Large intestine (tissue), 3 donors: Measurements from ENCODE around the gene MEIS1. TPM values are rescaled to one million over a fixed set of nuclear protein-coding genes. Genes with fewer than 3 reads are reported as not detected.

ENCODE experiments used
- DNase-seq, 2 donors: peaks; one replicate each; pipeline versions ENCODE4 v3.0.0 to v3.0.0-alpha.2; 2013
- H3K27ac ChIP-seq: one replicate; pipeline ENCODE4 v1.5.1; 2013; ENCODE audit warnings: low read length
- H3K27me3 ChIP-seq: 2 replicates; pipeline ENCODE4 v1.6.1; 2013; ENCODE audit warnings: low read length; ENCODE audit not compliant: control insufficient read depth, insufficient read depth
- H3K36me3 ChIP-seq: 2 replicates; pipeline ENCODE4 v1.6.1; 2013; ENCODE audit warnings: low read length; ENCODE audit not compliant: control insufficient read depth, insufficient read depth
- H3K4me1 ChIP-seq: one replicate; pipeline ENCODE4 v1.6.1; 2013; ENCODE audit warnings: low read length; ENCODE audit not compliant: control insufficient read depth, insufficient read depth
- H3K4me3 ChIP-seq: one replicate; pipeline ENCODE4 v1.5.1; 2013; ENCODE audit warnings: low read length
- H3K9me3 ChIP-seq: one replicate; pipeline ENCODE4 v1.6.1; 2013; ENCODE audit warnings: mild to moderate bottlenecking, low read depth, low read length, moderate library complexity; ENCODE audit not compliant: control insufficient read depth
- WGBS: methylation state at CpG from one replicate; pipeline ENCODE4 v1.1.5; 2013; ENCODE audit warnings: low lambda C conversion rate; ENCODE audit not compliant: insufficient coverage; 5-methylcytosine and 5-hydroxymethylcytosine counted together
- polyA plus RNA-seq: library from polyadenylated mRNA; unstranded; fragments of 120-200 nt; gene quantifications from one replicate; pipeline ENCODE4 v1.2.1, GENCODE V29; 2013

MEIS1 gene
- polyA plus RNA-seq, 1 donor: 34.3 TPM

DNA sequence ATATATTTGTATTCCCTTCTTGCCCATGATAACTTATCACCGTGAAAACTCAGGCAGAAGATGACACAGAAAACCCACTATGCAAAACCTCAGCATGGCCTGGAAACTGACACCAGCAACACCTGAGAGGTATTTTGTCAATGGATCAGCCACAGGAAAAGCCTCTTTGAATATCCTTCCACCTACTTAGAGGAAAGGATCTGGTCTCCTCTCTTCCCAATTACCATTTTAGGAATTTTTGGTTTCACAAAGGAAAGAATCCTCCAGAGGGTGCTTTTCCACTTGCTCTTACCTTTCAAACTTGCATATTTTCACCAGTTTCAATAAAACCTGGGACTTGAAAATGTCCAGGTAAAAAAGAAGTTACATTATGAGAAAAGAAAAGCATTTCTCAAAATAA lies 20.0 kb upstream of the MEIS1 start:
- Histone ChIP-seq H3K27me3 (peaks cover 4% of the 10 kb centered on the region), H3K4me3 (no peak overlapping the region), H3K36me3 (no peaks in the 10 kb centered on the region), H3K9me3 (no peaks in the 10 kb centered on the region), H3K4me1 (no peaks in the 10 kb centered on the region), H3K27ac (no peak overlapping the region)
- no CpG with 5 or more reads among the region's 1 CpG for WGBS
- DNase-seq: no peak

GRCh38 chr2:66418381-66418780 lies 16.5 kb upstream of the MEIS1 start:
- WGBS: 80% methylated on average over 2 of the region's 18 CpGs
- peaks cover 5% of the 10 kb centered on the region for H3K27me3 ChIP-seq
- no peaks in the 10 kb centered on the region for H3K9me3 ChIP-seq
- H3K27ac ChIP-seq: no peak overlapping the region
- H3K36me3 ChIP-seq: no peaks in the 10 kb centered on the region
- no peak overlapping the region for H3K4me3 ChIP-seq
- H3K4me1 ChIP-seq: no peaks in the 10 kb centered on the region
- no peak for DNase-seq

DNA sequence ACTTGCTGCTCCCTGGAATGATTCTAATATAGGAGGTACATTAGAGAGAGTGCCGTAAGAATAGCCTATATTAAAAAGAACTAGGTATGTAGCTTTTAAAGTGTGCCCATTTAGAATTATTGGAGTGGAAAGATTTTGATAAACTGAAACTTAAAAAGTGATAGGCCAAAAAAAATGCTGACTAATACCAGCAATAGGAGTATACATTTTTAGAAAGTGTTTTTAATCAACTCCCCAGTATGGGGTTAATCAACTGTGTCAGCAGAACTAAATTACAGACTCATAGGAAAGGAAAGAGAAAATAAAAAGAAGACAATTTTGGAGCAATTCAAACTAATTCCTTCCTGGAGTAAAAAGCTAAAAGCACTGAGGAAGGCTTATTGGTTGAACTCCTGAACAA lies 13.3 kb upstream of the MEIS1 start:
- Histone ChIP-seq H3K4me3 (no peak overlapping the region), H3K4me1 (no peaks in the 10 kb centered on the region), H3K27ac (no peak overlapping the region), H3K36me3 (no peaks in the 10 kb centered on the region), H3K9me3 (peaks cover 5% of the 10 kb centered on the region), H3K27me3 (peaks cover 31% of the 10 kb centered on the region)
- DNase-seq: no peak
- no CpG with 5 or more reads among the region's 1 CpG for WGBS

DNA sequence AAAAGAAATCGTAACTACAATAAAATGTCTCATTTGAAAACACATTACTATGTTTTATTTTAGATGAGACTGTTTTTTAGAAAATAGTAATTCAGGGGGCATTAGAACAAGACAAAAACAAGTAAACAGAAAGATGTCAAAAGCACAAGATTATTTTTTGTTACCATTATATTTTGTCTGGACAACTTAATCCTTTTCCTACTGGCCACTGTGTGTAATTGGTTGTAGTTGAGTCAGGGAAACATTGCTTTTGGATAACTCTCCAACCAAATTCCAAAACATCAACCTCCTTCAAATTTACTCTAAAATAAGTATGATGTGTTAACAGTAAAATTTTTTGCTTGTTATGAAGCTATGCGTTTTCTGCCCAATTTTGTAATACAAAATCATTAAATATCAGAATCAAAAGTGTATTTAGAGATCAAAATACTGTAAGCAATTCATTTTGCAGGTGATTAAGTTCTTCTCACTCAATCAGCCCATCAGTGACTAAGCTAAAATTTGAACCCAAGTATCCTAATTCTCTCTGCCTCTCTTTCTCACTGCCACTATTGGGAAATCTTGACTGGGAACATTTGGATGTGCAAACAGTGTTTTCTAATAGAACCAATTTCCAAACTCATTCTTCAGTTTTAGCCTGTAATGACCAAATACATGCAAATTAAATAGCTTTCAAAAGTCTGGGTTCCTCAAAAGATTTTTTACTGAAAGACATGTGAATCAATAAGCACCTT lies 11.4 kb upstream of the MEIS1 start:
- H3K27me3 ChIP-seq: peaks cover 41% of the 10 kb centered on the region
- no peaks in the 10 kb centered on the region for H3K36me3 ChIP-seq
- no peak overlapping the region for H3K4me3 ChIP-seq
- no peaks in the 10 kb centered on the region for H3K4me1 ChIP-seq
- 100% methylated on average over 2 of the region's 2 CpGs for WGBS
- H3K9me3 ChIP-seq: peaks cover 5% of the 10 kb centered on the region
- no peak overlapping the region for H3K27ac ChIP-seq
- DNase-seq: no peak

GRCh38 chr2:66426244-66427111 lies 8.4 kb upstream of the MEIS1 start:
- peaks cover 45% of the 10 kb centered on the region for H3K27me3 ChIP-seq
- H3K36me3 ChIP-seq: no peaks in the 10 kb centered on the region
- DNase-seq: peak in 1 of 2 donors; percentile 17
- H3K27ac ChIP-seq: peak overlapping the region; percentile 26
- peaks cover 13% of the 10 kb centered on the region for H3K4me1 ChIP-seq
- H3K4me3 ChIP-seq: peak overlapping the region; percentile 33
- peaks cover 5% of the 10 kb centered on the region for H3K9me3 ChIP-seq
- no CpG with 5 or more reads among the region's 60 CpGs for WGBS

DNA sequence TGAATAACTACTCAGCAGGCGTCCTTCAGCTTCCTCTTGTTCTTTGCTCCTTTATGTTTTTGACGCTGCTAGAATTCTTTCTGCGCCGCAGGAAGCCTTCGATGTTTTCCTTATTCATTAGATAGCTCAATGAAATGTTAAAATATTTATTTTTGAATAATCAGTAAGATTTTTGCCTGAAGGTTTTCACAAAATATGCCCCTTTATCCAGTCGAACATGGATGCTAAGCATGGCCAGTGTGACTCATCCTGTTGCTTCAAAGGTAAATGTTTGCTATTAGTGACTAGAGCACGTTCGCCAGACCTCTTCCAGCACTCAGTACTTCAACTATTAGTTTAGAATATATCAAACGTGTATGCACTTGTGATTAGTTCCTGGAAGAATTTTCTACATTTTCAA lies 7.6 kb upstream of the MEIS1 start:
- H3K27me3 ChIP-seq: peaks cover 44% of the 10 kb centered on the region

GRCh38 chr2:66428986-66429612 lies 5.8 kb upstream of the MEIS1 start:
- 43% methylated on average over 3 of the region's 5 CpGs for WGBS
- Histone ChIP-seq H3K27me3 (peaks cover 48% of the 10 kb centered on the region), H3K4me3 (no peak overlapping the region), H3K36me3 (no peaks in the 10 kb centered on the region), H3K27ac (no peak overlapping the region), H3K9me3 (peaks cover 5% of the 10 kb centered on the region), H3K4me1 (peaks cover 21% of the 10 kb centered on the region)
- DNase-seq: peak in 1 of 2 donors; percentile 50

More for the DNA sequence above, 7.6 kb upstream of the MEIS1 start:
- peaks cover 19% of the 10 kb centered on the region for H3K4me1 ChIP-seq
- DNase-seq: no peak
- no peak overlapping the region for H3K4me3 ChIP-seq
- peaks cover 5% of the 10 kb centered on the region for H3K9me3 ChIP-seq
- H3K27ac ChIP-seq: peak overlapping the region; percentile 26
- H3K36me3 ChIP-seq: no peaks in the 10 kb centered on the region
- WGBS: 32% methylated on average over 3 of the region's 9 CpGs

- Histone ChIP-seq H3K9me3 (peaks cover 5% of the 10 kb centered on the region), H3K27ac (no peak overlapping the region), H3K27me3 (peaks cover 41% of the 10 kb centered on the region), H3K4me1 (peaks cover 21% of the 10 kb centered on the region), H3K36me3 (no peaks in the 10 kb centered on the region), H3K4me3 (no peak overlapping the region)
- DNase-seq: no peak
Observed at GRCh38 chr2:66429693-66430504, 5.0 kb upstream of the MEIS1 start.

- Histone ChIP-seq H3K9me3 (peaks cover 5% of the 10 kb centered on the region), H3K27me3 (peaks cover 35% of the 10 kb centered on the region), H3K27ac (no peak overlapping the region), H3K4me1 (peaks cover 21% of the 10 kb centered on the region), H3K36me3 (no peaks in the 10 kb centered on the region), H3K4me3 (no peak overlapping the region)
- WGBS: 0% methylated on average over 1 of the region's 9 CpGs
- DNase-seq: no peak
Observed at GRCh38 chr2:66430505-66431273, 4.2 kb upstream of the MEIS1 start.
